IMR-90 (cell line): ENCODE data around the gene JAKMIP1.

Experiments
- BHLHE40 ChIP-seq: fragments of 150-350 bp; IDR thresholded peaks from 2 replicates; pipeline ENCODE4 v1.6.1; 2016; ENCODE audit warnings: mild to moderate bottlenecking, low read depth, low read length
- CHD1 ChIP-seq: IDR thresholded peaks from 2 replicates; pipeline ENCODE4 v1.6.1; 2012; ENCODE audit warnings: low read depth, low read length, improper control_type of control experiment
- ELK1 ChIP-seq: fragments of 150-350 bp; IDR thresholded peaks from 2 replicates; pipeline ENCODE4 v1.6.1; 2016; ENCODE audit warnings: low read depth, mild to moderate bottlenecking, low read length, moderate library complexity, borderline replicate concordance
- FOS ChIP-seq: fragments of 150-350 bp; IDR thresholded peaks from 2 replicates; pipeline ENCODE4 v1.6.1; 2016; ENCODE audit warnings: low read depth, low read length
- MAFK ChIP-seq: IDR thresholded peaks from 2 replicates; pipeline ENCODE4 v1.6.1; 2012; ENCODE audit warnings: low read depth, low read length, improper control_type of control experiment
- MXI1 ChIP-seq: IDR thresholded peaks from 2 replicates; pipeline ENCODE4 v1.6.1; 2012; ENCODE audit warnings: low read depth, mild to moderate bottlenecking, low read length, moderate library complexity, borderline replicate concordance
- POLR2A ChIP-seq: IDR thresholded peaks from 2 replicates; pipeline ENCODE4 v1.6.1; 2012; ENCODE audit warnings: mild to moderate bottlenecking, low read depth, low read length
- RAD21 ChIP-seq: IDR thresholded peaks from 2 replicates; pipeline ENCODE4 v1.6.1; 2012; ENCODE audit warnings: low read length, improper control_type of control experiment
- RCOR1 ChIP-seq: IDR thresholded peaks from 2 replicates; pipeline ENCODE4 v1.6.1; 2012; ENCODE audit warnings: mild to moderate bottlenecking, low read length, improper control_type of control experiment; ENCODE audit not compliant: insufficient replicate concordance
- SMC3 ChIP-seq: fragments of 150-350 bp; IDR thresholded peaks from 2 replicates; pipeline ENCODE4 v1.6.1; 2016; ENCODE audit warnings: low read depth, mild to moderate bottlenecking, antibody characterized with exemption, low read length, moderate library complexity
- TF ChIP-seq, protein P1 (sequence below): conservative IDR thresholded peaks from 2 replicates; pipeline ENCODE4 v1.5.1; 2012; ENCODE audit warnings: mild to moderate bottlenecking, low read depth, low read length, improper control_type of control experiment

GRCh38 chr4:5996641-5997040 is 203.7 kb downstream of the JAKMIP1 start:
- TF ChIP-seq SMC3 (no peak), RAD21 (no peak), FOS (no peak), ELK1 (no peak), POLR2A (no peak), BHLHE40 (no peak), MAFK (no peak), CHD1 (no peak), MXI1 (no peak), RCOR1 (no peak)
- TF ChIP-seq, protein P1, sequence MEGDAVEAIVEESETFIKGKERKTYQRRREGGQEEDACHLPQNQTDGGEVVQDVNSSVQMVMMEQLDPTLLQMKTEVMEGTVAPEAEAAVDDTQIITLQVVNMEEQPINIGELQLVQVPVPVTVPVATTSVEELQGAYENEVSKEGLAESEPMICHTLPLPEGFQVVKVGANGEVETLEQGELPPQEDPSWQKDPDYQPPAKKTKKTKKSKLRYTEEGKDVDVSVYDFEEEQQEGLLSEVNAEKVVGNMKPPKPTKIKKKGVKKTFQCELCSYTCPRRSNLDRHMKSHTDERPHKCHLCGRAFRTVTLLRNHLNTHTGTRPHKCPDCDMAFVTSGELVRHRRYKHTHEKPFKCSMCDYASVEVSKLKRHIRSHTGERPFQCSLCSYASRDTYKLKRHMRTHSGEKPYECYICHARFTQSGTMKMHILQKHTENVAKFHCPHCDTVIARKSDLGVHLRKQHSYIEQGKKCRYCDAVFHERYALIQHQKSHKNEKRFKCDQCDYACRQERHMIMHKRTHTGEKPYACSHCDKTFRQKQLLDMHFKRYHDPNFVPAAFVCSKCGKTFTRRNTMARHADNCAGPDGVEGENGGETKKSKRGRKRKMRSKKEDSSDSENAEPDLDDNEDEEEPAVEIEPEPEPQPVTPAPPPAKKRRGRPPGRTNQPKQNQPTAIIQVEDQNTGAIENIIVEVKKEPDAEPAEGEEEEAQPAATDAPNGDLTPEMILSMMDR, result no peak
